OCI-LY7 (cell line): Measurements from ENCODE around the gene PKDCC. TPM values are rescaled to one million over a fixed set of nuclear protein-coding genes. Genes with fewer than 3 reads are reported as not detected.
"Not testable (repeated sequence)": the region's sequence is repeated elsewhere in the genome, so short reads cannot be mapped to it uniquely, and the experiment has no call there.

Experiments used
- BruUV-seq: library from RNA; stranded (reverse); fragments of 400-500 nt; replicated peaks from 2 replicates; lab custom pipeline; 2021; lab: Mats Ljungman, UMichigan
- CTCF ChIA-PET: fragments of 300-600 bp; sonication (Branson Sonifier 250); formaldehyde crosslinking; loops from one replicate; lab custom pipeline; 2022; ENCODE audit warnings: antibody characterized with exemption; ENCODE audit not compliant: unreplicated experiment; lab: Charles Lee
- POLR2A ChIA-PET: fragments of 300-600 bp; sonication (Branson Sonifier 250); formaldehyde crosslinking; loops from one replicate; lab custom pipeline; 2022; ENCODE audit warnings: antibody characterized with exemption; lab: Charles Lee
- DNase-seq: peaks from one replicate; pipeline ENCODE4 v3.0.0-alpha.2; 2015; ENCODE audit warnings: low spot score
- H2AFZ ChIP-seq: fragments of 200-600 bp; sonication (generic), shearing (Covaris generic); 2 replicates; pipeline ENCODE4 v1.6.1; 2014; ENCODE audit warnings: mild to moderate bottlenecking, antibody characterized with exemption, low read length, moderate library complexity
- H3K27ac ChIP-seq: fragments of 200-600 bp; sonication (generic); 2 replicates; pipeline ENCODE4 v1.5.1; 2014; ENCODE audit warnings: mixed run types, low read depth, mild to moderate bottlenecking, moderate library complexity, low read length, inconsistent platforms; ENCODE audit not compliant: poor library complexity, severe bottlenecking
- H3K36me3 ChIP-seq: fragments of 200-600 bp; sonication (generic); 2 replicates; pipeline ENCODE4 v1.6.1; 2014; ENCODE audit warnings: mild to moderate bottlenecking, antibody characterized with exemption, low read length, moderate library complexity, mixed read lengths; ENCODE audit not compliant: insufficient read depth
- H3K4me1 ChIP-seq: fragments of 200-600 bp; sonication (generic); 2 replicates; pipeline ENCODE4 v1.5.1; 2014; ENCODE audit warnings: mild to moderate bottlenecking, low read length; ENCODE audit not compliant: insufficient read depth, poor library complexity, severe bottlenecking
- H3K4me2 ChIP-seq: fragments of 200-600 bp; sonication (generic); 2 replicates; pipeline ENCODE4 v1.6.1; 2014; ENCODE audit warnings: mild to moderate bottlenecking, low read length
- H3K4me3 ChIP-seq: fragments of 200-600 bp; sonication (generic); 2 replicates; pipeline ENCODE4 v1.5.1; 2014; ENCODE audit warnings: mild to moderate bottlenecking, low read depth, low read length; ENCODE audit not compliant: poor library complexity, severe bottlenecking
- H3K79me2 ChIP-seq: fragments of 200-600 bp; sonication (generic); 2 replicates; pipeline ENCODE4 v1.6.1; 2016; ENCODE audit warnings: low read depth, mild to moderate bottlenecking, low read length, moderate library complexity, mixed read lengths; ENCODE audit not compliant: insufficient read depth
- H3K9me2 ChIP-seq: fragments of 200-600 bp; sonication (generic); 2 replicates; pipeline ENCODE4 v1.6.1; 2016; ENCODE audit warnings: mild to moderate bottlenecking, low read length, mixed read lengths; ENCODE audit not compliant: insufficient read depth
- H3K9me3 ChIP-seq: fragments of 200-600 bp; sonication (generic); 2 replicates; pipeline ENCODE4 v1.6.1; 2014; ENCODE audit warnings: mild to moderate bottlenecking, mixed run types, low read length, mixed read lengths
- H4K20me1 ChIP-seq: fragments of 200-600 bp; sonication (generic); 2 replicates; pipeline ENCODE4 v1.6.1; 2014; ENCODE audit warnings: mild to moderate bottlenecking, antibody characterized with exemption, low read length, moderate library complexity, mixed read lengths; ENCODE audit not compliant: insufficient read depth
- EZH2phosphoT487 ChIP-seq: fragments of 200-600 bp; sonication (generic); IDR thresholded peaks from 2 replicates; pipeline ENCODE4 v1.6.1; 2018; ENCODE audit warnings: low read depth, borderline replicate concordance, mild to moderate bottlenecking, mixed run types, antibody characterized with exemption, low read length, moderate library complexity, mixed read lengths
- intact Hi-C: fragments of 100-400 bp; cut with micrococcal nuclease; formaldehyde crosslinking; loops from one replicate; pipeline ENCODE4 v1.10.0; 2022; ENCODE audit not compliant: unreplicated experiment
- total RNA-seq, 2 experiments: library from RNA; depleted of rRNA in 1 of 2; stranded (reverse); fragments of >200 nt in 1 of 2; shearing (Covaris generic) in 1 of 2; gene quantifications; 2 replicates each; pipeline ENCODE4 v1.2.3, GENCODE V29; 2014 to 2022
- TF ChIP-seq, protein P1 (sequence below): fragments of 200-600 bp; sonication (generic); conservative IDR thresholded peaks from 2 replicates; pipeline ENCODE4 v1.5.1; 2014; ENCODE audit warnings: mild to moderate bottlenecking, antibody characterized with exemption, low read length, moderate library complexity, mixed read lengths

Gene PKDCC
- total RNA-seq, 2 experiments from 2014 or later: not detected

DNA sequence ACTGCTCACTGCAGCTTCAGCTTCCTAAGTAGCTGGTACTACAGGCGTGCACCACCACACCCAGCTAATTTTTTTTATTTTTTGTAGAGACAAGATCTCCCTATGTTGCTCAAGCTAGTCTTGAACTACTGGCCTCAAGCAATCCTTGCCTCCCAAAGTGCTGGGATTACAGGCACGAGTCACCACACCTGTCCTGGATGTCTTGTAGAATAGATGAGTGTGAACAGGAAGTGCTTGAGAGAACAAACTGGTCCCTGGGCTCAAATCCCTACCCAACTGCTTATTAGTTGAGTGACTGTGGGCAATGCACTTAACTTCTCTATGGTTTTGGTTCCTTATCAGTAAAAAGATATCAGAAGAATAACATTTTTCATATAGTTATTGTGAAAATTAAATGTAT lies 34.2 kb downstream of the PKDCC start:
- H3K4me3 ChIP-seq: no peak overlapping the region
- intact Hi-C loops: no loop called here
- no peaks in the 10 kb centered on the region for H3K79me2 ChIP-seq
- no peaks in the 10 kb centered on the region for H3K9me3 ChIP-seq
- no peaks in the 10 kb centered on the region for H3K36me3 ChIP-seq
- POLR2A ChIA-PET: interaction anchor here (1.1 kb wide), 1 partner anchor 13 kb away, joined by 3 read pairs; no protein-coding TSS in a partner anchor
- H2AFZ ChIP-seq: no peak overlapping the region
- H3K27ac ChIP-seq: no peak overlapping the region
- no peak overlapping the region for H3K4me2 ChIP-seq
- CTCF ChIA-PET: no interaction called here
- TF ChIP-seq EZH2phosphoT487: no peak
- TF ChIP-seq, protein P1, sequence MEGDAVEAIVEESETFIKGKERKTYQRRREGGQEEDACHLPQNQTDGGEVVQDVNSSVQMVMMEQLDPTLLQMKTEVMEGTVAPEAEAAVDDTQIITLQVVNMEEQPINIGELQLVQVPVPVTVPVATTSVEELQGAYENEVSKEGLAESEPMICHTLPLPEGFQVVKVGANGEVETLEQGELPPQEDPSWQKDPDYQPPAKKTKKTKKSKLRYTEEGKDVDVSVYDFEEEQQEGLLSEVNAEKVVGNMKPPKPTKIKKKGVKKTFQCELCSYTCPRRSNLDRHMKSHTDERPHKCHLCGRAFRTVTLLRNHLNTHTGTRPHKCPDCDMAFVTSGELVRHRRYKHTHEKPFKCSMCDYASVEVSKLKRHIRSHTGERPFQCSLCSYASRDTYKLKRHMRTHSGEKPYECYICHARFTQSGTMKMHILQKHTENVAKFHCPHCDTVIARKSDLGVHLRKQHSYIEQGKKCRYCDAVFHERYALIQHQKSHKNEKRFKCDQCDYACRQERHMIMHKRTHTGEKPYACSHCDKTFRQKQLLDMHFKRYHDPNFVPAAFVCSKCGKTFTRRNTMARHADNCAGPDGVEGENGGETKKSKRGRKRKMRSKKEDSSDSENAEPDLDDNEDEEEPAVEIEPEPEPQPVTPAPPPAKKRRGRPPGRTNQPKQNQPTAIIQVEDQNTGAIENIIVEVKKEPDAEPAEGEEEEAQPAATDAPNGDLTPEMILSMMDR: no peak
- H3K9me2 ChIP-seq: no peaks in the 10 kb centered on the region
- no peaks in the 10 kb centered on the region for H4K20me1 ChIP-seq
- no peaks in the 10 kb centered on the region for H3K4me1 ChIP-seq
- BruUV-seq: no TSS peak
- no peak for DNase-seq

GRCh38 chr2:42084231-42084671 lies 36.4 kb downstream of the PKDCC start:
- no peaks in the 10 kb centered on the region for H3K9me2 ChIP-seq
- H3K4me2 ChIP-seq: no peak overlapping the region
- ChIA-PET POLR2A (no interaction called here), CTCF (no interaction called here)
- H3K79me2 ChIP-seq: no peaks in the 10 kb centered on the region
- no peaks in the 10 kb centered on the region for H3K4me1 ChIP-seq
- no peak for TF ChIP-seq EZH2phosphoT487
- TF ChIP-seq, protein P1: no peak
- no peaks in the 10 kb centered on the region for H3K36me3 ChIP-seq
- no peaks in the 10 kb centered on the region for H4K20me1 ChIP-seq
- H3K4me3 ChIP-seq: no peak overlapping the region
- no peak for DNase-seq
- H3K9me3 ChIP-seq: no peaks in the 10 kb centered on the region
- no peak overlapping the region for H3K27ac ChIP-seq
- no TSS peak for BruUV-seq
- intact Hi-C loops: no loop called here
- no peak overlapping the region for H2AFZ ChIP-seq

GRCh38 chr2:42085070-42085469 lies 37.2 kb downstream of the PKDCC start:
- H3K9me3 ChIP-seq, POLR2A ChIA-PET, H3K9me2 ChIP-seq, CTCF ChIA-PET, BruUV-seq, H3K27ac ChIP-seq, H3K79me2 ChIP-seq, intact Hi-C loops, H3K4me3 ChIP-seq, H4K20me1 ChIP-seq, H2AFZ ChIP-seq, H3K4me2 ChIP-seq, H3K36me3 ChIP-seq, DNase-seq, H3K4me1 ChIP-seq: not testable (repeated sequence)
